GM12874 (cell line): ENCODE data around the gene UBE4A.

Source experiments
- TF ChIP-seq, protein P1 (sequence below): IDR thresholded peaks from 2 replicates; pipeline ENCODE4 v1.5.1; 2011; ENCODE audit warnings: low read depth, mild to moderate bottlenecking, control low read depth, low read length, moderate library complexity; ENCODE audit not compliant: insufficient read depth

UBE4A gene

DNA sequence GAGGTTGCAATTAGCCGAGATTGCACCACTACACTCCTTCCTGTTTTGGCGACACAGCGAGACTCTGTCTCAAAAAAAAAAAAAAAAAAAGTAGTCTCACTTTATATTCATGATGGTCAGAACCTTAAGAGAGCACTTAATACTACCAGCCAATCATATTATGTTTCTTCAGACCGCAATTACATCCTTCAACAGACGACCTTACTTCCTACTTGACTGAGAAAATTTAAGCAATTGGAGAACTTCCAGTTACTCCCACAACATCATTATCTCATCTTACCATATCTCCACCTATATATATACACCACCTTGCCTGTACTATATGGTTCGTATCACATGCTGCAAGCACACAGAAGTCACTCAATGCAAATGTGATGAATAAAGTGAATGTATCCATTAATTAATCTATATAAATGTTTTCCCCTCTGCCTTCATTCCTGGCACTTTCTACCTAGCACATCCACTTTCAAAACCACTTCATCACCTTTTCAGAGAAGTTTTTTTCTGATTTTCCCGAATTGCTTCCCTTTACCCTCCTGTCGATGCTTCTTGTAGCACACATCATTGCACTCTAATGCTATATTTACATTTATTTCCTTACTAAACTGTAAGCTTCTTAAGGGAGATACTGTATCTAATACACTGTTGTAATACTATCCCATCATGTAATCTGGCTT lies 55.8 kb downstream of the UBE4A start:
- TF ChIP-seq, protein P1, sequence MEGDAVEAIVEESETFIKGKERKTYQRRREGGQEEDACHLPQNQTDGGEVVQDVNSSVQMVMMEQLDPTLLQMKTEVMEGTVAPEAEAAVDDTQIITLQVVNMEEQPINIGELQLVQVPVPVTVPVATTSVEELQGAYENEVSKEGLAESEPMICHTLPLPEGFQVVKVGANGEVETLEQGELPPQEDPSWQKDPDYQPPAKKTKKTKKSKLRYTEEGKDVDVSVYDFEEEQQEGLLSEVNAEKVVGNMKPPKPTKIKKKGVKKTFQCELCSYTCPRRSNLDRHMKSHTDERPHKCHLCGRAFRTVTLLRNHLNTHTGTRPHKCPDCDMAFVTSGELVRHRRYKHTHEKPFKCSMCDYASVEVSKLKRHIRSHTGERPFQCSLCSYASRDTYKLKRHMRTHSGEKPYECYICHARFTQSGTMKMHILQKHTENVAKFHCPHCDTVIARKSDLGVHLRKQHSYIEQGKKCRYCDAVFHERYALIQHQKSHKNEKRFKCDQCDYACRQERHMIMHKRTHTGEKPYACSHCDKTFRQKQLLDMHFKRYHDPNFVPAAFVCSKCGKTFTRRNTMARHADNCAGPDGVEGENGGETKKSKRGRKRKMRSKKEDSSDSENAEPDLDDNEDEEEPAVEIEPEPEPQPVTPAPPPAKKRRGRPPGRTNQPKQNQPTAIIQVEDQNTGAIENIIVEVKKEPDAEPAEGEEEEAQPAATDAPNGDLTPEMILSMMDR = no peak

DNA sequence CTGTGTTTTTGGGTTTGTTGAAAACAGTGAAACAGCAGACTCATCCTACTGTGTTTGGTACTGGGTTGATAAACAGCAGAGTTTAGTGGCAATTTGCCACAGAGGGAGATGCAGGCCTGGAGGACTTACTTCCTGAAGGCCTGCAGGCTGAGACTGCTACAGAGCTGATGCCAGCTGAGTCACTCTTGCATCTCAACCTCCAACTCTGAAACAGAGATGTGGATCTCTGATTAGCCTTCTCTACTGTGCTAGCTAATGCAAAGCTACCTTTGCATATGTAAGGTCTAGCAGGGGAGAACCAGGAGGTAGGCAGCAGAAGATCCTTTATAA lies 56.3 kb downstream of the UBE4A start:
- TF ChIP-seq, protein P1 = no peak

DNA sequence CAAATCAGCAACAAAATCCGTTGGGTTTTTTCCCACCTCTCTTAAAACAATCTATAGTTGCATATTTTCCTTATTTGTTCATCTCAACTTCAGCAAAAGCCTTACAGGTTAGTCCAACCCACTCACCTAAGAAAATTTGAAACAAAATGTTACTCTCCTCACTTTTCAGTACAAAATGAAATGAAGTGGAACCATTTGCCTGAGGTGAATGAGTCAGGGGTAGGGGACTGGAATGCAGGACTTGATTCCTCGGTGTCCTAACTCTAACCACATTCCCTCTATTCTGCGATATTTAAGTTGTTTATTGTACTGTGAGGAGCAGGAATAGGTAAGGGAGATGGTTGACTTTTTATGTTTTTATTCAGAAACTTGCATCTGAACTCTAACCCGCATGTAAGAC lies 58.4 kb downstream of the UBE4A start:
- TF ChIP-seq, protein P1 = no peak

DNA sequence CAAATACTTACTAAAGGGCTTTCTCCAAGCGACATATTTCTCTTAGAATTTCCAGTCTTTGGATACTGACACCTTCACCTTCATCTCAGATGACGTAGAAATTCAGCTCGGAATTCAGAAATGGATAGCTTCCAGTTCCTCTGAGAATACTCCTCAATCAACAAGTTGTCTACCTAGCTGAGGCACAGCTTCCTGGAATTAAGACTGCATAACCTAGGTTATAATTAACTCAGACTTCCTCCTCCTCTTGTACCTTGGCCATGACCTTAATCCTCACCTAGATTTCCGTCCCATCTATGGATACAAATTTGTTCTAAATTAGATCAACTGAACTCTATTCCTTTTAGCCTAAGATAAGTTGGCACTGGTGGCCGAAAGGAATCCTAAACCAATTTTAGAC lies 59.4 kb downstream of the UBE4A start:
- TF ChIP-seq, protein P1 = no peak

DNA sequence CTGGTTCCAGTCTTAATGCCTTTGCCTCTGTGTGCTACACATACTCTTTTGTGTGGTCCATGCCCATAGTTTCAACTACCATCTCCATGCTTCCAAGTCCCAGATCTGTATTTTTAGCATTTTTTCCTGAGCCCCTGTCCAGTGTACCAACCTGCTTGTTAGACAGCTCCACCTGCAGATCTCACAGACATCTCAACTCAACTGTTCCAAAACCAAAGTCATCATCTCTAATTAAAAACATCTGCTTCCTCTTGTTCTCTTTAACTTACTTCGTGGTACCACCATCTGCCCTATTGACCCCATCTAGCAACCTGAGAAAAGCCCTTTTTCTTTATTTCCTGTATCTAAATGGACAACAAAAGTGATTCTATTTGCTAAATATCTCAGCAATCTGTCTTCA lies 68.3 kb downstream of the UBE4A start:
- TF ChIP-seq, protein P1 = no peak

DNA sequence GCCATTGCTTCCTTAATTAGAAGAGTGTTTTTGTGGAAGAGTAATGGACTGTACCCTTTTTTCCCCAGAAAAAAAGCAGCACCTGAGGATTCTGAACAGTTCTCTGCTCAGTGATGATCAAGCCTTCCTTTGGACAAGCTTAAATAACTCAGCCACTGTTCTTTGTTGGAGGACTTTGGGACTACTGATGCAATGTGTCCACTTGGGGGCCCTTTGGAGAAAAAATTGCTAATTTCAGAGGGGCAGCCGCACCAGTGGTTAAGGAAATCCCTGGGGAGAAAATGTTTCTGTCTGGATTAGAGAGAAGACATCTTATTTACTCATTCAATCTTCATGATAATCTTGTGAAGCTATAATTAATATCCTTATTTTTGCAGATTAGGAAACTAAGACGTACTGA lies 71.6 kb downstream of the UBE4A start:
- TF ChIP-seq, protein P1 = no peak

DNA sequence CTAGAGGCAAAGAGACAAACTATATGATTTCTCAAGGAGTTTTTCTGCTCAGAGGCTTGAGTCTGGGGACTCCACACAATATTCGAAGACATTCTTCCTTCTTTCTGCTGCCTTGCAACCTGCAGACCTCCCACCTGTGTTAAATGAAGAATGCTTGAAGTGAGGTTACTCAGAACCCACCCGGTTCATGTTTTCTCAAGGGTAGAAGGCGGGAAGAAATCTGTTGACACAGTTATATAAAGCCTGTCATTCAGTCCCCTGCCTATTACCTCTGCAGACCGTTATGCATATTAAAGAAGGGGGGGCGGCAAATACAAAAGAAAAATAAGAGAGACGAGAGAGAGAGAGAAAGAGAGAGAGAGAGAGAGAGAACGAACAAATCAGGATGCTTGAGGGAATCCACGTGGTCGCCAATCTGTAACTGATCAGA lies 74.7 kb downstream of the UBE4A start:
- TF ChIP-seq, protein P1 = no peak
